GM18907 (cell line): ENCODE measurements around the gene ARHGAP1.

Experiments
- ATAC-seq: cut with Tn5 transposase; IDR thresholded peaks from one replicate; pipeline ENCODE4 v1.9.1; 2021; ENCODE audit warnings: mild to moderate bottlenecking, moderate library complexity; ENCODE audit not compliant: unreplicated experiment

The ARHGAP1 gene

GRCh38 chr11:46695345-46696211 lies 4.8 kb downstream of the ARHGAP1 start:
- ATAC-seq, result no peak

- no peak for ATAC-seq
These were observed 5.8 kb downstream of the ARHGAP1 start for GRCh38 chr11:46694607-46695006.

- no peak for ATAC-seq
These were observed 6.3 kb downstream of the ARHGAP1 start for GRCh38 chr11:46694072-46694471.

GRCh38 chr11:46693597-46694012 lies 6.8 kb downstream of the ARHGAP1 start:
- no peak for ATAC-seq

- no peak for ATAC-seq
These were observed 8.0 kb downstream of the ARHGAP1 start for GRCh38 chr11:46692450-46692849.

GRCh38 chr11:46690702-46691101 lies 9.7 kb downstream of the ARHGAP1 start:
- ATAC-seq, result no peak

- no peak for ATAC-seq
These were observed 13.3 kb downstream of the ARHGAP1 start for GRCh38 chr11:46686886-46687795.

GRCh38 chr11:46684367-46684766 lies 16.1 kb downstream of the ARHGAP1 start:
- ATAC-seq, result no peak

GRCh38 chr11:46682773-46683752 lies 17.4 kb downstream of the ARHGAP1 start:
- ATAC-seq, result no peak

- ATAC-seq, result no peak
These were observed 18.6 kb downstream of the ARHGAP1 start for GRCh38 chr11:46681814-46682213.

GRCh38 chr11:46680815-46681214 lies 19.6 kb downstream of the ARHGAP1 start:
- ATAC-seq, result no peak

GRCh38 chr11:46680164-46680760 lies 20.2 kb downstream of the ARHGAP1 start:
- no peak for ATAC-seq

- no peak for ATAC-seq
These were observed 20.9 kb downstream of the ARHGAP1 start for GRCh38 chr11:46679241-46680163.

- ATAC-seq, result no peak
These were observed 21.7 kb downstream of the ARHGAP1 start for GRCh38 chr11:46678741-46679130.

- no peak for ATAC-seq
These were observed 22.3 kb downstream of the ARHGAP1 start for GRCh38 chr11:46677991-46678740.

GRCh38 chr11:46677169-46677568 lies 23.2 kb downstream of the ARHGAP1 start:
- ATAC-seq, result no peak

GRCh38 chr11:46676436-46677158 lies 23.8 kb downstream of the ARHGAP1 start:
- no peak for ATAC-seq

GRCh38 chr11:46675949-46676348 lies 24.5 kb downstream of the ARHGAP1 start:
- ATAC-seq, result no peak
